AG08395 (cell line): Measurements from ENCODE around the gene RPS26.

Experiments
- DNase-seq: peaks from one replicate; pipeline ENCODE4 v3.0.0; 2012; ENCODE audit warnings: mixed read lengths, low spot score

Gene RPS26

DNA sequence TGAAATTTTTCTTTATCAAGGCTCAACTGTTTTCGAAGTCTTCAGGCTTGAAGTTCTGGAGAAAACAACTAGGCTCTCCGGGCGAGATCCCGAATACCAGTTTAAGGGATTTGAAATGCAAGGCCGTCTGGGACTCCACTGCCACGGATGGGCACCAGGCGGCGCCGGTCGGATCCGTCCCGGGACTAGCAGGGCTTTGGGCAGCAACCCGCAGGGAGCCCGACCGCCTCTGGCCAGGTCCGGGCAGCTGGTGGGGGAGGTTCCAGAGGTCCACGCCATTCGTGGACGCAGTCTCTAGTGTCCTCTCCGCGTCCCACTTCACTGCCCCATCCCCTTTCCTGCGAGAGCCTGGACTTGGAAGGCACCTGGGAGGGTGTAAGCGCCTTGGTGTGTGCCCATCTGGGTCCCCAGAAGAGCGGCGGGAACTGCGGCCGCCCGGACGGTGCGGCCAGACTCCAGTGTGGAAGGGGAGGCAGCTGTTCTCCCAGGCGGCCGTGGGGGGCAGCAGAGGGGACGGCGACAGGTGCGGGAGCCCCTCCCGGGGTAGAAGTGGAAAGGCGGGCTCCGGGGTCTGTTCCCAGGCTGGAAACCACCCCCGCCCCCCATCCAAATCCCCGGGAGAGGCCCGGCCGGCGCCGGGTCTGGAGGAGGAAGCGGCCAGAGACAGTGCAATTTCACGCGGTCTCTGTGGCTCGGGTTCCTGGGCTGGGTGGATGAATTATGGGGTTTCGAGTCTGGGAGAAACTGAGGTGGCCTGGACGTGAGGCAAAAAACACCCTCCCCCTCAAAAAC, 37.4 kb downstream of the RPS26 start:
- DNase-seq, result peak; percentile 89

DNA sequence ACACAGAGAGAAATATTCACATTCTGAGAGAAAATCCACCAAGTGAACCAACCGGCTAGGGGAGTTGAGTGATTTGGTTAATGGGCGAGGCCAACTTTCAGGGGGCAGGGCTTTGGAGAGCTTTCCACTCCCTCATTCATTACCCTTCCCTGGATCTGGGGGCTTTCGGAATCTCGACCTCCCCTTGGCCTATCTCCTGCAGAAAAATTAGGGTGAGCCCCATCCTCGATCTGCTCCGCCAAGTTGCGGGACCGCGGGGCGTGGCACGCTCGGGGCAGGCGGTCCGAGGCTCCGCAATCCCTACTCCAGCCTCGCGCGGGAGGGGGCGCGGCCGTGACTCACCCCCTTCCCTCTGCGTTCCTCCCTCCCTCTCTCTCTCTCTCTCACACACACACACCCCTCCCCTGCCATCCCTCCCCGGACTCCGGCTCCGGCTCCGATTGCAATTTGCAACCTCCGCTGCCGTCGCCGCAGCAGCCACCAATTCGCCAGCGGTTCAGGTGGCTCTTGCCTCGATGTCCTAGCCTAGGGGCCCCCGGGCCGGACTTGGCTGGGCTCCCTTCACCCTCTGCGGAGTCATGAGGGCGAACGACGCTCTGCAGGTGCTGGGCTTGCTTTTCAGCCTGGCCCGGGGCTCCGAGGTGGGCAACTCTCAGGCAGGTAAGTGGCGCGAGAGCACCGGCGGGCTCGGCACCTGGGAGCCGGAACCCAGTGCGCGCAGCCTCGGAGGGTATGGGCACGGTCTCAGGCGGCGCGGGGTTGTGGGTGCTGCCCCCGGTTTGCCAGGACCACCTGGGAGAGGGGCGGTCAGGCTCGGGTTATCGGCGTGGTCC, 38.2 kb downstream of the RPS26 start, which contains the start of gene ERBB3:
Gene ERBB3 (plus strand): TSS at position 443 of the 833 bp plus-strand sequence. CDS start 136 bp downstream, at position 579.
- DNase-seq, result peak; percentile 91

DNA sequence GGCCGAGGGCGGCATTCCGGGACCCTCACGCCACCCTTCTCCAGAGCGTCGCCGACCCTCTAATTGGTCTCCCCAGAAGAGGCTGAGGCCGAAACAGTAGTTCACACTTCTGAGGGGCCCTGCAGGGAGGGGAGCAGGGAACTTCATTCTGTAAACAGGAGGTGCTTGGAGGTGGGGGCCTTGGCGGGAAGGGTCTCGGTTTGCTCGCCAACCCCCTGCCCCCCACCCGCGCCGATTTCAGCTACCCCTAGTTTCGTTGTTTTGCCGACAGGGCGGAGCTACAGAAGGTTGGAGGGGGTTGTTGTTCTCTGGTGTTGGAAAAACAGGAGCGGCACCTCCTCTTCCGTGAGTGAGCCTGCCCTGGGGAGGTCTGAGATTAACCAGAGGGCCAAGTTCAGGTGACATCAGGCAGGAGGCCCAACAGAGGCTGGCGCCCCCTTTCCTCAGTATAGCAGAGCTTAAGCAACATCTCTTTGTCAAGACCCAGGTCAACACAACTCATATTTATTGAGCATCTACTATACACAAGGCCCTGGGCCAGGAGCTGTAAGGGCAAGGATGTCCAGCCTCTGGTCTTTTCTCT, 38.9 kb downstream of the RPS26 start:
- DNase-seq, result no peak

DNA sequence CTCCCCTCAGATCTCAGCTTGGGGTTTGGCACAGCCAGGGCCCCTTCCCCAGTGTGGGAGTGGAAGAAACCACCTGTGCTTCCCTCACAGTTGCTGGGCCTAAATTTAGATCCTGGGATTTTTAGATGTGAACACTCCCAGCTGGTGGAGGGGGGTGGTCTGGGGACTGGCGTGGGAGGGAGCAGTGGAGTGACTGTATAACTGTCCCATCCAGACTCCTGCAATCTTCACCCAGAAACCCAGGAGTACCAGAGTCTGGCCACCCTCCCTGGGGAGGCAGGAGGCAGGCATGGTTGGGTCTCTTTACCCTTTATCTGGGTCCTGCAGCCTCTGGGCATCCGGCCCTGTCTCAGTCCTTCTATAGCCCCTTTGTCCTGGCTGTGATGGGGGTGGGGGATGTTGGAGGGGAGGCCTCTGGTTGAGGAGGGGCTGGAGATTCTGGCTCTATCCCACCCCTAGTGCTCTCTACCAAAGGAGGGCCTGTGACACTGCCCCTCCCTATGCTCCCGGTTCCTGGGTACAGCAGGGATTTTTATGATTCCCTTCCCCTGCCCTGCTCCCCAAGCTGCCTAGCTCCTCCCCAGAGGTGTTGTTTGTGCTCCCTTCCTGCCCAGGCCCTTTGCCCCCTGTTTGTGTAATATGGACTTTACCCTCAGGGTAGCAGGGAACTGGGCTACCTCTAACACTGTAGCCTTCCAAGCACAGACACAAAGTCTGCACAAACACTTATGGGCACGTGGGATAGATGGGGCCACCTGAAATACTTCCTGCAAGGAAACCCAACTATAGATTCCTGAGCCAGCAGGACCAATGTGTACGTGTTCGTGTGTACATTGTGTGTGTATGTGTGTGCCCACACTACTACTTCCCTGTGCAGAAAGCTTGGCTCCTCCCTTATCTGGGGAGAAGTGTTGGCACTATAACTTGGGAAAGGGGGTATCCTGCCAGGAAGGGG, 40.0 kb downstream of the RPS26 start:
- no peak for DNase-seq

DNA sequence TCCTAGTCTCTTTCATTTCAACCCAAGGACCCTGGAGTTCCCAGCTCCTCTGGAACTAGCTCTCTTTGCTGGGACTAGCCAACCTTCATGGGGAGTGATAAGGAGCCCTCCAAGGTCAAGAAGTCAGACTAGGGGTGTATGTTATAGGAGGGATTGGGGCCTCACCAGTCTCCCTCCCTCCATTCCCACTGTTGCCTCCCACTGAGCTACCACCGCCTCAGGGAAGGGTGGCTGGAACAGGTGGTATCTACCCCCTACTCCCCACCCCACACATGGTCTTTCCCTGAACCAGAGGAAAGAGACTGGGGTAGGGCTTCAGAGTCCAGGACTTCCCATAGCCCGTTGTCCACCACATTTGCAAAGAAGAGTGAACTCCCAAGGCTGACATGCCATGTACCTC, 40.7 kb downstream of the RPS26 start:
- no peak for DNase-seq

DNA sequence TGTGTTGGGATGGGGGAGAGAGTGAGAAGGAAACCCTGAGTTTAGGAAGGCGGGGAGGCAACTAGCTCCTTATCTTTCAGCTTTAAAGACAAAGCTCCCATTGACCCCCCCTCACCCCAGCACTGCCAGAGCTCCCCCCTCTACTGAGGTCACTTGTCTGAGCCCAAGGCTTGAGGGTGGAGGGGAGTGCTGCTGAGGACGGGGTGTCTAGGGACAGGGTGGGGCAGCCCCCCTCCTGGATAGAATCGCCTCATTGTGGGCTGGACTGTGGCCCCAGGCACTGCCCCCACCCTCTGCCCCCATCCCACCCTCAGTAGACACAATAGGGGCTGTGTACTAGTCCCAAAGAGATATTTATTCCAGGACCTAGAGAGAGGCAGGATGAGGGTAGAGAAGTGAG, 41.2 kb downstream of the RPS26 start:
- DNase-seq, result no peak

DNA sequence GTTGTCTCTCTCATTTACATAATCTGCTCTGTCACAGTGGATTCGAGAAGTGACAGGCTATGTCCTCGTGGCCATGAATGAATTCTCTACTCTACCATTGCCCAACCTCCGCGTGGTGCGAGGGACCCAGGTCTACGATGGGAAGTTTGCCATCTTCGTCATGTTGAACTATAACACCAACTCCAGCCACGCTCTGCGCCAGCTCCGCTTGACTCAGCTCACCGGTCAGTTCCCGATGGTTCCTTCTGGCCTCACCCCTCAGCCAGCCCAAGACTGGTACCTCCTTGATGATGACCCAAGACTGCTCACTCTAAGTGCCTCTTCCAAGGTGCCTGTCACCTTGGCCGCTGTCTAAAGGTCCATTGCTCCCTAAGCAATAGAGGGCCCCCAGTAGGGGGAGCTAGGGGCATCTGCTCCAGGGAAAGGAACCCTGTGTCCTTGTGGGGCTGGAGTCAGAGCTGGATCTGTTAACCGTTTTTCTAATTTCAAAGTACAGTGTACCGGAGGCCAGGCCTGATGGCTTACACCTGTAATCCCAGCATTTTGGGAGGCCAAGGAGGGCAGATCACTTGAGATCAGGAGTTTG, 43.3 kb downstream of the RPS26 start:
- DNase-seq, result no peak

DNA sequence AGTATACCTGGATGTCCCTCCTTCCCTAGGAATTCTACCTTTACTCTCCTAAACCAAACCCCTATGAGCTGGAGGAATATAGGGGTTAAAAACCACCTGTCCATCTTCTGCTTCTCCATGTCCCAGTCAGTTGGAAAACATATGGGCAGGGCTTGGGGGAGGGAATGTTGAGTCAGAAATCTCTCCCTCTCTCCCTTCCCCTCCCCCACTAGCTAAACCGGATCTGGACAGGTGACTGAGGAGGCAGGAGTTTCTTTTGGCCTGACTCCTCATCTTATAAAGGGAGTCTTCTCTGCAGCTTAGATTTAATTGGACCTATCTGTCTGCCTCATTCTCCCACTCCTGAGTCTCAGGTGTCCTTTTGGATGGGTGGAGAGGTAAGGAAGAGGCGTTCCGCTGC, 44.4 kb downstream of the RPS26 start:
- DNase-seq, result no peak

DNA sequence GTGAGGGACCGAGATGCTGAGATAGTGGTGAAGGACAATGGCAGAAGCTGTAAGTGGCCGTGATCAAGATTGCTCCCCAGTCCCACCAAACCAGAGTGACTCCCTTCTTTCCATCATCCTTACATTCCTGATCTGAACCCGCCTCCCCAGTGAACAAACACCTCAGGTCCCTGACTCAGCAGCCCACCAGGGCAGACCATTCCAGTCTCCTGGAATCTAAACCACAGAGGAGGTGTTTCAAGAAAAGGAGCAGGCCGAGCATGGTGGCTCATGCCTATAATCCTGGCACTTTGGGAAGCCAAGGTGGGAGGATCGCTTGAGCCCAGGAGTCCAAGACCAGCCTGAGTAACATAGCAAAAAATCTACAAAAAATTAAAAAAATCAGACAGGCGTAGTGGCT, 44.9 kb downstream of the RPS26 start:
- DNase-seq, result no peak

DNA sequence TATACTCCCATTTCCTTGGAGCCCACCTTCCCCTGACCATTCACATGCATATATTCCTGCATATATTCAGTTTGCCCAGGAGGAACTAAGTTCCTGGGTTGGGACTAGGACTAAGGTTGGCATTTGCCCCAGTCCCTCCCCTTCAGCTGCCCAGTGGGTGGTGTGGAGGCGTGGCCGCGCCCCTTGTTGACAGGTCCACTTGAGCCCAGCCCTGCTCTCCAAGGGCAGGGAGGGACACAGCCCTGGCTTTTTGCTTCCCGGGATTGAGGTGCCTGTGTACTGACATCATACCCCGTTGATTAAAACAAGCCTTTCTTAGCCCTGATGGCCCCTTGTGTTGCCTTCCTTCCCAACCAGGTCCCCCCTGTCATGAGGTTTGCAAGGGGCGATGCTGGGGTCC, 45.5 kb downstream of the RPS26 start:
- no peak for DNase-seq
